K562 (cell line): ENCODE results near the gene GPR37L1. TPM values are rescaled to one million over a fixed set of nuclear protein-coding genes. Genes with fewer than 3 reads are reported as not detected.

Experiments used
- BRD9 ChIP-seq: fragments of 450-650 bp; IDR thresholded peaks from 2 replicates; pipeline ENCODE4 v1.6.1; 2018; ENCODE audit warnings: low read depth; ENCODE audit not compliant: partially characterized antibody
- DNMT1 ChIP-seq: fragments of 450-650 bp; IDR thresholded peaks from 2 replicates; pipeline ENCODE4 v1.6.1; 2016; ENCODE audit warnings: antibody characterized with exemption, mild to moderate bottlenecking
- ETV5 ChIP-seq: sonication (generic); formaldehyde crosslinking; IDR thresholded peaks from 2 replicates; pipeline ENCODE4 v1.4.0; 2020; ENCODE audit warnings: low read depth, mild to moderate bottlenecking, missing genetic modification reagents
- FOXA1 ChIP-seq: fragments of 450-650 bp; IDR thresholded peaks from 2 replicates; pipeline ENCODE4 v1.6.1; 2016; ENCODE audit warnings: mild to moderate bottlenecking, borderline replicate concordance
- GATAD2B ChIP-seq: fragments of 450-650 bp; IDR thresholded peaks from 2 replicates; pipeline ENCODE4 v1.6.1; 2017; ENCODE audit warnings: mild to moderate bottlenecking, borderline replicate concordance
- MTA1 ChIP-seq: fragments of 450-650 bp; IDR thresholded peaks from 2 replicates; pipeline ENCODE4 v1.6.1; 2017; ENCODE audit warnings: borderline replicate concordance
- MTA3 ChIP-seq: fragments of 450-650 bp; formaldehyde crosslinking; IDR thresholded peaks from 2 replicates; pipeline ENCODE4 v1.6.1; 2017; ENCODE audit warnings: mild to moderate bottlenecking, borderline replicate concordance
- NCOA1 ChIP-seq: fragments of 450-650 bp; IDR thresholded peaks from 2 replicates; pipeline ENCODE4 v1.6.1; 2016; ENCODE audit warnings: low read depth
- SIX5 ChIP-seq, 2 experiments: IDR thresholded peaks; 2 replicates each; pipeline ENCODE4 v1.6.1; 2011; ENCODE audit warnings: low read length in 2 of 2, borderline replicate concordance in 1 of 2, low read depth in 1 of 2, mild to moderate bottlenecking in 1 of 2, moderate library complexity in 1 of 2; ENCODE audit not compliant: insufficient read depth in 1 of 2
- TBP ChIP-seq: optimal IDR thresholded peaks from 2 replicates; pipeline ENCODE3; 2011; ENCODE audit warnings: low read depth, low read length, improper control_type of control experiment
- XRCC3 ChIP-seq: fragments of 450-650 bp; IDR thresholded peaks from 2 replicates; pipeline ENCODE4 v1.6.1; 2017; ENCODE audit warnings: mild to moderate bottlenecking, moderate library complexity
- ZNF318 ChIP-seq, 2 experiments: fragments of 450-650 bp; IDR thresholded peaks; 2 replicates each; pipeline ENCODE4 v1.6.1; 2016; ENCODE audit warnings: mild to moderate bottlenecking in 2 of 2, borderline replicate concordance in 1 of 2, low read depth in 1 of 2, moderate library complexity in 1 of 2
- ZNF785 ChIP-seq: fragments of 250-450 bp; sonication (Bioruptor Pico); IDR thresholded peaks from 2 replicates; pipeline ENCODE4 v1.4.0; 2020; ENCODE audit warnings: mild to moderate bottlenecking
- polyA plus RNA-seq, 8 experiments: library from polyadenylated mRNA; depleted of rRNA in 4 of 8; stranded (reverse) in 5 of 8; unstranded in 3 of 8; fragments of >200 nt; fragmentation: Nextera tagmentation in 2 of 8; fragmentation: Illumina TruSeq in 1 of 8; extraction: Ambion mirVana in 2 of 8; extraction: Trizol in 1 of 8; gene quantifications; 2 replicates each; pipeline versions ENCODE4 v1.2.1 to v1.2.3, GENCODE V29; 2011 to 2014; ENCODE audit warnings: inconsistent platforms in 1 of 8, missing spikeins in 1 of 8
- total RNA-seq, 7 experiments: library from RNA; depleted of rRNA in 6 of 7; stranded (reverse); fragments of >200 nt in 6 of 7; fragmentation: Illumina TruSeq in 2 of 7; extraction: Trizol in 2 of 7; gene quantifications; 2 replicates each; pipeline versions ENCODE4 v1.2.1 to v1.2.3, GENCODE V29; 2011 to 2021; ENCODE audit warnings: low replicate concordance in 1 of 7
- TF ChIP-seq, protein P1 (sequence below), 2 experiments: fragments of 250-450 bp in 1 of 2; fragments of 450-650 bp in 1 of 2; sonication (Bioruptor Pico) in 1 of 2; IDR thresholded peaks; 2 replicates each; pipeline versions ENCODE4 v1.6.1 to v1.8.0; 2016 to 2021; ENCODE audit warnings: mild to moderate bottlenecking in 2 of 2, moderate library complexity in 2 of 2, missing compliant biosample characterization in 1 of 2, missing genetic modification characterization in 1 of 2
- TF ChIP-seq, protein P2 (sequence below): fragments of 250-450 bp; sonication (Bioruptor Pico); IDR thresholded peaks from 2 replicates; pipeline ENCODE4 v1.5.0; 2021; ENCODE audit warnings: mild to moderate bottlenecking, borderline replicate concordance

GPR37L1 gene
- total and polyA plus RNA-seq, 9 of the 15 experiments (the other 6 are each of a cell fraction or from before 2014, with no cell fraction given), result not detected

- TF ChIP-seq ZNF318 (IDR thresholded peaks at IDR 0.05; ENCODE audit: borderline replicate concordance in 1 of 2, low read depth in 1 of 2) (no peak), FOXA1 (no peak), NCOA1 (no peak), ZNF785 (CRISPR knock-in tag) (no peak), DNMT1 (no peak), MTA1 (0 out of 2 replicates have a peak, but pooled peaks have one; percentile 62), TBP (peak; percentile 4), XRCC3 (no peak), BRD9 (no peak), SIX5 (IDR thresholded peaks at IDR 0.05; ENCODE audit: borderline replicate concordance in 1 of 2, insufficient read depth in 1 of 2, low read depth in 1 of 2, low read length in 2 of 2) (no peak), ETV5 (CRISPR knock-in tag) (no peak), GATAD2B (peak; percentile 43; the same call in 1 of the 2 replicates), MTA3 (peak; percentile 61; the same call in 1 of the 2 replicates)
- TF ChIP-seq, protein P1, sequence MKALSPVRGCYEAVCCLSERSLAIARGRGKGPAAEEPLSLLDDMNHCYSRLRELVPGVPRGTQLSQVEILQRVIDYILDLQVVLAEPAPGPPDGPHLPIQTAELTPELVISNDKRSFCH (CRISPR knock-in tag; IDR thresholded peaks at IDR 0.05), result no peak
- TF ChIP-seq, protein P1 (tag; IDR thresholded peaks at IDR 0.05), result peak; percentile 86
- TF ChIP-seq, protein P2, sequence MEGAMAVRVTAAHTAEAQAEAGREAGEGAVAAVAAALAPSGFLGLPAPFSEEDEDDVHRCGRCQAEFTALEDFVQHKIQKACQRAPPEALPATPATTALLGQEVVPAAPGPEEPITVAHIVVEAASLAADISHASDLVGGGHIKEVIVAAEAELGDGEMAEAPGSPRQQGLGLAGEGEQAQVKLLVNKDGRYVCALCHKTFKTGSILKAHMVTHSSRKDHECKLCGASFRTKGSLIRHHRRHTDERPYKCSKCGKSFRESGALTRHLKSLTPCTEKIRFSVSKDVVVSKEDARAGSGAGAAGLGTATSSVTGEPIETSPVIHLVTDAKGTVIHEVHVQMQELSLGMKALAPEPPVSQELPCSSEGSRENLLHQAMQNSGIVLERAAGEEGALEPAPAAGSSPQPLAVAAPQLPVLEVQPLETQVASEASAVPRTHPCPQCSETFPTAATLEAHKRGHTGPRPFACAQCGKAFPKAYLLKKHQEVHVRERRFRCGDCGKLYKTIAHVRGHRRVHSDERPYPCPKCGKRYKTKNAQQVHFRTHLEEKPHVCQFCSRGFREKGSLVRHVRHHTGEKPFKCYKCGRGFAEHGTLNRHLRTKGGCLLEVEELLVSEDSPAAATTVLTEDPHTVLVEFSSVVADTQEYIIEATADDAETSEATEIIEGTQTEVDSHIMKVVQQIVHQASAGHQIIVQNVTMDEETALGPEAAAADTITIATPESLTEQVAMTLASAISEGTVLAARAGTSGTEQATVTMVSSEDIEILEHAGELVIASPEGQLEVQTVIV (CRISPR knock-in tag), result peak; percentile 70; the same call in 1 of the 2 replicates
Measured at GRCh38 chr1:202162418-202163280, 39.9 kb downstream of the GPR37L1 start (continued).
